Measurements from ENCODE around the gene AKR1B15.
"Not testable (repeated sequence)": the region's sequence is repeated elsewhere in the genome, so short reads cannot be mapped to it uniquely, and the experiment has no call there.

GRCh38 chr7:134526552-134527248, 22.2 kb upstream of the AKR1B15 start:
- not testable (repeated sequence) for TF ChIP-seq CTCF (IDR thresholded peaks at IDR 0.05; ENCODE audit: extremely low read depth in 1 of 2, insufficient read depth in 1 of 2, low read depth in 1 of 2, low read length in 2 of 2); MAX (IDR thresholded peaks at IDR 0.05; ENCODE audit: insufficient read depth, insufficient read length)
